Endometrial microvascular endothelial cells (primary cell): ENCODE results near the gene SPATA2L. TPM values are rescaled to one million over a fixed set of nuclear protein-coding genes. Genes with fewer than 3 reads are reported as not detected.
"Not testable (repeated sequence)": the region's sequence is repeated elsewhere in the genome, so short reads cannot be mapped to it uniquely, and the experiment has no call there.

Experiments used
- in situ Hi-C: cut with HindIII; loops from 2 replicates; pipeline ENCODE4 v1.10.0; 2017; ENCODE audit warnings: low sequenced_read_pairs, low pct_unique_long_range_greater_than_20kb; ENCODE audit errors: inconsistent ontology term
- total RNA-seq: library from RNA; depleted of rRNA; stranded (reverse); fragments of >200 nt; gene quantifications from one replicate; pipeline ENCODE4 v1.2.3, GENCODE V29; 2015; ENCODE audit errors: inconsistent ontology term

The SPATA2L gene
- total RNA-seq, 1 donor from 2014 or later: 14.0 TPM

DNA sequence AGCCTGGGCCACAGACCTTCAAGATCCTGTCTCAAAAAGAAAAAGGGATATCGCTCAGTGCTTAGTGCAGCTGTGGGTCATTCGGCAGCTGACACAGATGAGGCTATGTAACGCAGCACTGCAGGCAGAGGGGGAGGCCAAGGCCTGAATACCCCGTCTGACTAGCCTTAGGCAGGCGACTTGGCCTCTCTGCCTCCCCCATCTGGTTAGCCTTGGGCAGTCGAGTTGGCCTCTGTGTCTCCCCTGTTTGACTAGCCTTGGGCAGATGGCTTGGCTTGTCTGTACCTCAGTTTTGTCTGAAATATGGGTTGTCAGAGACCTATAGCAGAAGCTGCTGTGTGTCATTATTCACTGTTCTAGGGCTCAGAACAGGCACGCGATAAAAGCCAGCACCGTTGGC lies 33.9 kb downstream of the SPATA2L start:
- in situ Hi-C loops: no loop called here

DNA sequence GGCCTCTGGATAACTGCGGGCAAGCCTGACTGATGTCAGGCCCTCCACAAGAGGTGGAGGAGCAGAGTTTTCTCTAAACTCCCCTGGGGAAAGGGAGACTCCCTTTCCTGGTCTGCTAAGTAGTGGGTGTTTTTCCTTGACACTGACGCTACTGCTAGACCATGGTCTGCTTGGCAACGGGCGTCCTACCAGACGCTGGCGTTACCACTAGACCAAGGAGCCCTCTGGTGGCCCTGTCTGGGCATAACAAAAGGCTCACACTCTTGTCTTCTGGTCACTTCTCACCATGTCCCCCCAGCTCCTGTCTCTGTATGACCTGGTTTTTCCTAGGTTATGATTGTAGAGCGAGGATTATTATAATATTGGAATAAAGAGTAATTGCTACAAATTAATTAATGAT lies 34.5 kb downstream of the SPATA2L start:
- in situ Hi-C loops: not testable (repeated sequence)

DNA sequence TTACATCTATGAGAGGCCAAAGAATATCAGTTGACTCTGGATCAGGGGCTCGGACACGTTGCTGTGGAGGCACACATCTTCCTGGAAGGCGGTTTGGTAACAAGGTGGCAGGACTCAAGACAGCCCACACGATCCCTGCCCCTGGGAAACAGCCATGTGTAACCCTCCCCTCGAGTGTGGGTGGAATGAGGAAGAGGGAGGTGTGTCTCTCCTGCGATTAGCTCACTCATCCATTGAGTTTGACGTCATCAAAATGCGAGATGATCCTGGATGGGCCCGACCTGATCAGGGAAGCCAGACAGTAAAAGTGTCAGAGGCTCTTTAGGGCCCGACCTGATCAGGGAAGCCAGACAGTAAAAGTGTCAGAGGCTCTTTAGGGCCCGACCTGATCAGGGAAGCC lies 37.3 kb downstream of the SPATA2L start:
- in situ Hi-C loops: not testable (repeated sequence)

DNA sequence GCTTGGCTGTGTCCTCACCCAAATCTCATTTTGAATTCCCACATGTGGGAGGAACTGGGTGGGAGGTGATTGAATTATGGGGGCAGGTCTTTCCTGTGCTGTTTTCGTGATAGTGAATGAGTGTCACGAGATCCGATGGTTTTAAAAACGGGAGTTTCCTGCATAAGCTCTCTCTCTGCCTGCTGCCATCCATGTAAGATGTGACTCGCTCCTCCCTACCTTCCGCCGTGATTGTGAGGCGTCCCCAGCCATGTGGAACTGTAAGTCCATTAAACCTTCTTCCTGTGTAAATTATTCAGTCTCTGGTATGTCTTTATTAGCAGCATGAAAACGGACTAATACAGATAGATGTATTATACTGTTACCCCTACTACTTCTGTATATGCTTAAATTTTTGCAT lies 40.3 kb downstream of the SPATA2L start:
- in situ Hi-C loops: no loop called here

DNA sequence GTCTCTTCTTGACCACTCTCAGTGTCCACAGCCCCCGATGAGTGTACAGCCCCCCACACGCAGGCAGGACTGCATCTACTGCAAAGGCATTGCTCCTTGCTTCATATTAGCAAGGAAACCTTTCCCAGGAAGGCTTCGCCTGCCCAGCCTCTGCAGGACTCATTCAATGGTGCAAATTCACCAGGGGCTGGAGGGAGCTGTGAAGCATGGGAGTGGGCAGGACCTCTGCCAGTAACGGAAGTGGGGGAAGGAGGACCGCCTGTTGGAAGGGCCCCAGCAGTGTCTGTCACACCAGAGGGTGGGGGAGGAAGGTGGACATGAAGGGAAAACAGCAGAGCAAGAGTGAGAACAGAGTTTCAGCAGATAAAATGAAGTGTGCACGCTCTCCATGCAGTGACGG lies 41.4 kb downstream of the SPATA2L start:
- in situ Hi-C loops: no loop called here

DNA sequence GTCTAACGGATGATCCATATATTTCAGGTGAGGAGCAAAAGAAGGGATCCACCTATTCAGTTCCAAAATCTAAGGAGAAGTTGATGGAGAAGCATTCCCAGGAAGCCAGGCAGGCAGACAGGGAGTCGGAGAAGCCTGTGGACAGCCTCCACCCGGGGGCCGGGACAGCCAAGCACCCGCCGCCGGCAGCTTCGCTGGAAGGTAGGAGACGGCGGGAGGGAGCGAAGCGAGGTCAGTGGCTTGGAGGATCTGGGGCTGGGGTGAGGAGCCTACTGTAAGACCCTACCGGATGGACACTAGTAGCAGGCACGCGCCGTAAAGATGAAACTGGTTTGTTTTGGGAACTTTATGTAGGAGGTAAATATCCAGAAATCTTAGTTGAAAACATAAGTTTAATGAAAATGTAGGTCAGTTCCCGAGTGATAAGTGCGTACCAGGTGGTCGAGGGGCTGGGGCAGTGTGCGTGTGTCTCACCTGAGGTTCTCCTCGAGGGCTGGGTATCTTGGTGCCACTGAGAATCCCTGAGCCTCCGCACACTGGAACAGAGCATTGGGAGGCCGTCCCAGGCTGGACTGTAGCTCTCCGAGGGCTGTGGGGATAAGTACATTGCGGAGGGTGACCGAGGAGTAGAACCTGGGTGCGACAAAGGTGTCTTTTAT lies 43.2 kb downstream of the SPATA2L start:
- in situ Hi-C loops: no loop called here

DNA sequence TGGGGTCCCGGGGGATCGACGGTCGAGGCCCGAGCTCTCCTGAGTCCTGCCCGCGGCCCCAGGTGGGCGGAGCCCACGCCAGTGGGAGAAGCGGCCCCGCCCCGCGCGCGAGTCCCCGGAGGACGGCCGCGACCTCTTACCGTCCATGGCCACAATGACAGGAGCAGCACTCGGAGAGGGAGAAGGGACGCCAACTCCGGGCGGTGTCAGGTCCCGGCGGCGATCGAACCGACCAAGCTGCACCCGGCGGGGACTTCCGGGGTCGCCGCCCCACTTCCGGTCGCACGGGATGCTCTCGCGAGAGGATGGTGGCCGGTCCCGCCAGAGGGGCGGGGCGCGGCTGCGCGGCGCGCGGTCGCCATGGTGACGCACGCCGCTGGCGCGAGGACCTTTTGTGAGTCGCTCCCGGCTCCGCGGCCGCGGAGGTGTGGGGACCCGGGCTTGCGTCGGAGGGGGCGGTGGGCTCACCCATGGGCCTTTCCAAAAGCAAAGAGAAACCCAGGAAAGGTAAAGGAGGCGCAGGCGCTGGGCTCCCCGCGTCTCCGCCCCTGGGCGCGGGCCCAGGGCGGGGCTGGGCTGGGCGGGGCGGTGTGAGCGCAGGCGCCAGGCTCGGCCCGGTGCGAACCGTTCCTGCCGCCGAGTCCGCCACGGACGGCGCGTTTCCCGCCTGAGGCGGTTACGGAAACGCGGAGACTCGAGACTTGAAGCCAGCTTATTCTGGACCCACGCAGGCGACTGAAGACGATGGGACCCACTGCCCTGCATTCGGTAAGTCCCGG lies 43.9 kb downstream of the SPATA2L start, which contains the start of the genes CHMP1A and SPATA33:
Gene CHMP1A, minus strand, starts transcription at position 267 of the 779 bp plus-strand sequence. Its CDS starts 120 bp downstream, at position 147.
Gene SPATA33, plus strand, starts transcription at position 395 of the 779 bp plus-strand sequence. Its CDS starts 76 bp downstream, at position 471.
- in situ Hi-C loops: no loop called here

DNA sequence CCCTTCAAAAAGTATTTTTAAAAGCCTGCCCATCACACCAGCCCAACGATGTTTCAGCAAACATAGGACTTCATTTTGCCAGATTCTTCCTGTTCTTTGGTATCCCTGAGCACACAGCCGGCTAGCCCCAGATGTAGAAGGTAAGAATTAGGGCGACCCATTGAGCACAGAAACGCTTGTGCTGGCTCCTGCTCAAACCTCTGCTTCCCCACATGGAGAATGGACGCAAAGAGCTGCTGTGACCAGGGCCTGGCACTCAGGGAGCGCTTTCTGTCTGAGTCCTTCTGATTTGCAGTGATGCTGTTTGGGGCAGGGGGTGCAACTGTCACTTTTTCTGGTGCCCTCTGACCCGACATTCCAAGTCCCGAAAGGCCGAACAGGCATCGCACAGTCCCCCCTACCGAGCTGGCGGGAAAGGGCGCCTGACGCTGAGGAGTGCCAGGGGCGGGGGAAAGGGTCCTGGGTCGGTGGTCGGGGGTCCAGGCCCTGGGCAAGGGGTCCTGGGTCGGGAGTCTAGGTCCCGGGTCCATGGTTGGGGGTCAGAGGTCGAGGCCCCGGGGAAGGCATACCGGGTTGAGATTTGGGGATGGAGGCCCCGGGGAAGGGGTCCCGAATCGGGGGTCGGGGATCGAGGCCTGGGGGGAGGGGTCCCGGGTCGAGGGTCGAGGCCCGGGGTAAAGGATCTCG lies 44.9 kb downstream of the SPATA2L start:
- in situ Hi-C loops: no loop called here

DNA sequence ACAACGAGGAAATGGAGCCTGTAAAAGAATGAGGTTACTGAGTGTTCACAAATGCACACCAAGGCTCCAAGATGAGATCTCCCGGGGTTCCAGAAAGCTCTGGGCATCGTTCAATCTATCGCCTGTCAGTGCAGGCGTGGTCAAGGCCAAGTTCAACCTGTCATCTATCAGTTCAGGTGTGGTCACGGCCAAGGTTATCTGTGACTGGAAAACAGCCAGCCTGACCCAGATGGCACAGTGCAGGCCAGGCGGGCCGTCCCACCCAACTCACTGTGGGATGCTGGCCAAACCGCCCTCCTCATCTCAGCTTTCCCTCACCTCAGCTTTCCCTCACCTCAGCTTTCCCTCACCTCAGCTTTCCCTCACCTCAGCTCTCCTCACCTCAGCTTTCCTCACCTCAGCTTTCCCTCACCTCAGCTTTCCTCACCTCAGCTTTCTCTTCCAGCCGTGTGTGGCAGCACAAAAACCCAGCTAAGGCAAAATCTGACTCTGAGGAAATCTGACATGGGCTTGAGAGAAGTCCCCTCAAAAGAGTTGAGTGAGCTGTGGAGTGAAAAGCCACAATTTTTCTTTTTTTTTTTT lies 46.4 kb downstream of the SPATA2L start:
- in situ Hi-C loops: no loop called here

DNA sequence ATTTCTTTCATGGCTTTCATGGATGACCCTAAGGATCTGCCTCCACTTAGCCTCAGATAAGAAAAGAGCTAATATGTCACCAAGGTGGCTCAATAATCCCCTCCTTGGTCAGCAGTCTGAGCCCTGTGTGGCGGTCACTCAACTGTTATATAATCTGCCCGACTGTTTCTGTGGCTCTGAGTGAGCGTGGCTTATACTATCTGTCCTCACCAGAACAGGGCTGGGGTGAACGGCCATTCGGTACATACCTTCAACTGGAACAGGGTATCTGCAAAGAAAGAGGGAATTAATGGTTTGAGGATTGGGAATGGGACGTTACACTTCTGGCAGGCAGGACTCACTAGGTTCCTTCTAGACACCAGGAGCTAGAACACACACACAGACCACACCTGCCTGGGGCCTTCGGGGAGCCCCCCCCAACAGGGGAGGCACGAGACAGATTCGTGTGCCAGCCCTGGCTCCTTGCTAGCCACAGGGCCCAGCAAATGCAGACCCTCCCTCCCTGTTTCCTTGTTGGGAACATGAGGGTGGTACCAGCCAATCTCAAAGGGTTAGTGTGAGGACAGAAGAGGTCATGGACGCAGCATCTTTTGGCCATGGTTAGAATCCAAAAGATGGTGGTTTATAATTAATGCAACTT lies 47.7 kb downstream of the SPATA2L start:
- in situ Hi-C loops: no loop called here

DNA sequence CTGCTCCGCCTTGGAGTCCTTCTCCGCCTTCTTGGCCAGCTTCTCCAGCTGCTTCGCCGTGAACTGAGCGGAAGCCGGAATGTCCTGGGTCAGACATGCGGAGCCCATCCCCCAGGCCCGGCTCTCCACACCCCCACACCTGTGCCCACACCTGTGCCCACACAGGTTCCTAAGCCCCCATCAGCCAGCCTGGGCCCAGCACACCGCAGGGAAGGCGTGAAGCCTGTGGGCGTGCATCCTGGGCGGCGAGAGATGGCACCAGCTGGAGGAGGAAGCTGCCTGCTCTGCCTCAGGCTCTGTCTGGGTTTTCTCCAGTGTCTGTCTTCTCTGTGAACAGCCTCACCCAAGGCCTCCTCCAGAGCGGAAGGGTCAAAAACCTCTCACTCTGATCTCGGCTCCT lies 49.9 kb downstream of the SPATA2L start:
- in situ Hi-C loops: no loop called here

DNA sequence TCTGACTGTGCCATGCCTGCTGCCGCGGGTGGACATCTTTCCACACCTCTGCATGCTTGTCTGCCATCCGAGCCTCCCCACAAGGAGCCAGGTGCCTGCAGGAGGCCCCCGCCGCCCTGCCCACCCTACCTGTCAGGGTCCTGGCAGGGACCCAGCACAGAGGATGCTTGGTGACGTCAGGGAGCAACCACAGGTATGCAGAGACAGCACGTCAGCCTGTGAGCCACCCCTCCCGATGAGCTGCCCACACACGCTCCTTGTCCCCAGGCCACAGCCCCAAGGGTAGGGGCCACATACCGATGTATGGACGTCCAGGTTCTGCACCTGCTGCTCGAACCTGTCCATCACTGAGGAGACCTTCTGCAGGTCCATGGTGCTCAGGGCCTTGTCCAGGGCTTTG lies 54.6 kb downstream of the SPATA2L start:
- in situ Hi-C loops: no loop called here

Other genes starting within 250 kb of the SPATA2L start
- gene ANKRD11, start 211.1 kb downstream of the SPATA2L start, total RNA-seq: 72.5 TPM
- gene SPG7, start 193.3 kb downstream of the SPATA2L start, total RNA-seq: 67.8 TPM
- 4,119 TPM for gene RPL13, start 141.0 kb downstream of the SPATA2L start, total RNA-seq
- gene CPNE7, start 125.9 kb downstream of the SPATA2L start, total RNA-seq: 22.9 TPM
- gene DPEP1, start 88.1 kb downstream of the SPATA2L start, total RNA-seq: not detected
- gene CHMP1A, start 44.0 kb downstream of the SPATA2L start, total RNA-seq: 110 TPM
- 7.9 TPM for gene SPATA33, start 43.9 kb downstream of the SPATA2L start, total RNA-seq
- gene CDK10, start 15.0 kb downstream of the SPATA2L start, total RNA-seq: 58.4 TPM
- gene VPS9D1, start 19.2 kb upstream of the SPATA2L start, total RNA-seq: 3.4 TPM
- gene ZNF276, start 19.8 kb upstream of the SPATA2L start, total RNA-seq: 24.6 TPM
- 33.1 TPM for gene FANCA, start 114.9 kb upstream of the SPATA2L start, total RNA-seq
- gene SPIRE2, start 126.8 kb upstream of the SPATA2L start, total RNA-seq: 0.19 TPM
- gene TCF25, start 171.9 kb upstream of the SPATA2L start, total RNA-seq: 165 TPM
- 2.0 TPM for gene MC1R, start 217.2 kb upstream of the SPATA2L start, total RNA-seq
- gene TUBB3, start 221.6 kb upstream of the SPATA2L start, total RNA-seq: 119 TPM
- 144 TPM for gene DEF8, start 247.1 kb upstream of the SPATA2L start, total RNA-seq